C4-2B (cell line): ENCODE results near the gene FOXF2.

ENCODE experiments used
- H3K27ac ChIP-seq: fragments of 450-650 bp; 2 replicates; pipeline ENCODE4 v1.5.1; 2017
- ZFX ChIP-seq: fragments of 450-650 bp; IDR thresholded peaks from 2 replicates; pipeline ENCODE4 v1.6.1; 2017
- TF ChIP-seq, protein P1 (sequence below): fragments of 450-650 bp; conservative IDR thresholded peaks from 2 replicates; pipeline ENCODE4 v1.5.1; 2017; ENCODE audit warnings: mild to moderate bottlenecking

Gene FOXF2

DNA sequence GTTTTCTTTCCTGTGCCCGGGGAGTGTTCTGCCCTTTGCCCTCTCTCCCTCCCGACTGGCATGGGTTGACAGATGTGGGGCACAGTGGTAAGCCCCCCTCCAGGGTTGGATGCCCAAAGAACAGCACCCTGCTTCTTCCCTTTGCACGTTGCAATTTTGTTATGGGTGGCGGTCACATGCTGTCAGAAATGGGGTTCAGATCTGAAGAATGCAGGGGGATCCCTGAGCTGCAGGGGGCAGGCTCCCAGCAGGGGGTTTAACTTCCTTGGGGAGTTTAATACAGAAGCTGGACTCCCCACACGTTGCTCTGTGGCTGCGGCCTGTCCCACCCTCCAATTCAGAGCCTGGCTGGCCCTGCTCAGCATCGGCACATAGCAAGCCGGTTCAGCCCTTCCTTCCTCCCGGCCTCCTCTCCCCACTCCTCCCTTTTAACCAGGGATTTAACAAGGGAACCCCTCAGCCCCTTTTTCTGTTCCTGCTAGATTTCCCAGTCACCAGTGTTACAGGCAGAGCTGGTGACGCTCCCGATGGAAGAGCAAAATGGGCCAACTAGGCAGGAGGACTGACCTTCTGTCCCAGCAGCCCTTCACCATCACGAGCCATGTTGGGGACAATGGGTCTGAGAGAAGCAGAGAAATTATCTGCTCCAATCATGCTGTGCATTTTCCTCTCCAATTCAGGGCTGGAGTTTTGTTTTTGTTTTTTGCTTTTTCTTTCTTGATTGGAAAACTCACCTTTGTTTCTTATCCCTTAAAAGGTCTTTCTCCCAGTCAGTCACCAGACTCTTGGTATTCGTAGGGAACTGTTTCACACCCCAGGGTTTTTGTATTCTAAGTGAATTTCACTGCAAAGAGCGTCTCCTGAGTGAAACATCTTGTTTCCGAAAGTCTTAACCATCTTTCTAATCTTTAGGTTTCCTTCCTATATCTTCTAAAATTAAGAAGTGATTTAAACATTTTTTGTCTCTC lies 6.8 kb downstream of the FOXF2 start:
- no peak for TF ChIP-seq ZFX
- TF ChIP-seq, protein P1, sequence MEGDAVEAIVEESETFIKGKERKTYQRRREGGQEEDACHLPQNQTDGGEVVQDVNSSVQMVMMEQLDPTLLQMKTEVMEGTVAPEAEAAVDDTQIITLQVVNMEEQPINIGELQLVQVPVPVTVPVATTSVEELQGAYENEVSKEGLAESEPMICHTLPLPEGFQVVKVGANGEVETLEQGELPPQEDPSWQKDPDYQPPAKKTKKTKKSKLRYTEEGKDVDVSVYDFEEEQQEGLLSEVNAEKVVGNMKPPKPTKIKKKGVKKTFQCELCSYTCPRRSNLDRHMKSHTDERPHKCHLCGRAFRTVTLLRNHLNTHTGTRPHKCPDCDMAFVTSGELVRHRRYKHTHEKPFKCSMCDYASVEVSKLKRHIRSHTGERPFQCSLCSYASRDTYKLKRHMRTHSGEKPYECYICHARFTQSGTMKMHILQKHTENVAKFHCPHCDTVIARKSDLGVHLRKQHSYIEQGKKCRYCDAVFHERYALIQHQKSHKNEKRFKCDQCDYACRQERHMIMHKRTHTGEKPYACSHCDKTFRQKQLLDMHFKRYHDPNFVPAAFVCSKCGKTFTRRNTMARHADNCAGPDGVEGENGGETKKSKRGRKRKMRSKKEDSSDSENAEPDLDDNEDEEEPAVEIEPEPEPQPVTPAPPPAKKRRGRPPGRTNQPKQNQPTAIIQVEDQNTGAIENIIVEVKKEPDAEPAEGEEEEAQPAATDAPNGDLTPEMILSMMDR, result no peak
- H3K27ac ChIP-seq, result no peak overlapping the region

DNA sequence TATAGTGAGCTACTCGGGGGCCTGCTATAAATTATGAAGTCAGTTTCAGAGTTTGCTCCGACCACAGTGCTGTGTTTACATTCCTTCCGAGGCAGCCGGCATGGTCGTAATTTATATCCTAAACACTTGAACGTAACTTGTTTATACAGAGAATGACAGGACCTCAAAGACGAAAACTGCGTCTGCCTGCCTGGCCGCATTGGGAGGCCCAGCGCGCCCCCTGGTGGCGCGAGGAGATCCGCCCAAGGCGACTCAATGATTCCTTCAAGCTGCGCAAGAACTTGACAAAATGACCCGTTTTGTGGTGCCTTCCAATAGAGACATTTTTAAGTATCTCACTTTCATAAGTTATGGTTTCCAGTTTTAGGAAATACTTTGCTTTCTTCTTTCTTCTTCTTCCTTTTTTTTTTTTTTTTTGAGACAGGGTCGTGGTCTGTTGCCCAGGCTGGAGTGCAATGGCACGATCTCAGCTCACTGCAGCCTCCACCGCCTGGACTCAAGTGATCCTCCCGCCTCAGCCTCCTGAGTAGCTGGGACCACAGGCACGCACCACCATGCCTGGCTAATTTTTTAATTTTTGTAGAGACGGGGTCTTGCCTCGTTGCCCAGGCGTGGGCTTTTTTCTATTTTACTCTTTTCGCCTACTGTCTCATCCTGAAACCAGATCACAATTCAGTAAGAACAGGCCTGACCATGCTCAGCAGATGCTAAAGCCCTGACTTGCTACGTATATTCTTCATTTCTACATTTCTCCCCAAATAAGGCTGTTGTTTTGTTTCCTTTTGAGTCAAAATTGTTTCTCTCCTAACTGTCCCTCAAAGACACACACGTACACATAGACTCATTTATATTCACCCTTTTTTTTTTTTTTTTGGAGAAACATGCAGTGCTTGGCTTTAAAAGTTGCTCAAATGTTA lies 7.8 kb downstream of the FOXF2 start:
- no peak overlapping the region for H3K27ac ChIP-seq
- TF ChIP-seq, protein P1, result peak; percentile 99
- no peak for TF ChIP-seq ZFX

DNA sequence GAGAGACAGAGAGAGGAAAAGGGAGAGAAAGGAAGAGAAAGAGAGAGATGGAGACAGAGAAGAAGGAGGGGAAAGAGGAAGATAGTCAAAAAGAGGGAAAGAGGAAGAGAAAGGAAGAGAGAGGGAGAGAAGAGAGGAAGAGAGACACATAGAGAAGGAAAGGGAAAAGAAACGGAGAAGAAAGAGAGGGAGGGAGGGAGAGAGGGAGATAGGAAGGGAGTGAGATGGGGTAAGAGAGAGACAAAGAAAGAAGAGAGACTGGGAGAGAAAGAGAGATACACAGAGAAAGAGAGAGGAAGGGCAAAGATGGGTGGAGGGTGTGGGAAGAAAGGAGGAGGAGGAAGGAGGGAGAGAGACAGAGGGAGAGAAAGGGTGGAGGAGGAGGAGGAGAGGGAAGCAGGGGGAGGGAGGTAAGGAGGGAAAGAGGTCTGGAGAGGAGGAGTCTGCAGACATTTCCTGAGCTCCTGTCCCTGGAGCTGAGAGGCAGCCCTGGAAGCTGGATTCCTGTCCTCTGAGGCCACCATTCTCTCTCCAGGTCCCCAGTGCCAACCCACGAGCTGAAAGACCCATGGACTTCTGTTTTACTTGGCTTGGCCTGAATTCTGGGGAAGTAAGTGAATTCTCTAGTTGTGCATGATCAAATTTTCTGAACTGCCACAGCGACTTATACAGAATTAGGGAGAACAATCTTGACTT lies 9.9 kb downstream of the FOXF2 start:
- TF ChIP-seq ZFX, result no peak
- TF ChIP-seq, protein P1, result no peak
- H3K27ac ChIP-seq, result no peak overlapping the region

DNA sequence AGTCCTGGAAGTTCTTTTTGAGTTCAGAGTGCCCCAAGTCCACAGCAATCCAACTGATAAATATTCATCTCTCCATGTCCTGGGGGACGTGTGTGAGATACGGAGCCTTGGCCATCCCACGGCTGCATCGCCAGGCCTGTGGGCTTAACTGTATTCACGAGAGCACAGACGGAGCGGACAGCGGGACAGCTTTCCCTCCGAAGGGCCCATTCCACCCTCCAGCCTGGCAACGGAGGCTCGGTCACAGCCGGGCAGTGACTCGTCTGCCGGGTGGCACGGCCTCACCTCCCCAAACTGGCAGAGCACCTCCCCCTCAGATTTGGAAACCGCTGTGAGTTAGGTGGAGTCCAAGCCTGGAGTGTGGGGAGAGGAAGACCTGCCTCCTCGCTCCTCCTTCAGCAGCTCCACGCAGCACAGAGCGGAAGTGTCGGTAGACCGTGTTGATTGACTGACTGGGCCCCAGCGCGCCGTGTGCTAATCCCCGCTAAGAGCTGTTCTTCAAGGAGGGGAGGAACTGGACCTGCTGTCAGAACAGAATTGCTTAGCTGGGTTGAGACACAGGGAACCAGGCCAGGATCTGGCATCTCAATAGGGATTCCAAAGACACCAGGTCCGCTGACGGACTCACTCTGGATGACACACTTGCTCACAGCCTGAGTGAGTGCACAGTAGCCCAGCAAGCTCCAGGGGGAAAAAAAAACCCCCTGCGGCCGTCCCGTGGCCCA lies 10.9 kb downstream of the FOXF2 start:
- H3K27ac ChIP-seq, result no peak overlapping the region
- TF ChIP-seq, protein P1, result no peak
- no peak for TF ChIP-seq ZFX

DNA sequence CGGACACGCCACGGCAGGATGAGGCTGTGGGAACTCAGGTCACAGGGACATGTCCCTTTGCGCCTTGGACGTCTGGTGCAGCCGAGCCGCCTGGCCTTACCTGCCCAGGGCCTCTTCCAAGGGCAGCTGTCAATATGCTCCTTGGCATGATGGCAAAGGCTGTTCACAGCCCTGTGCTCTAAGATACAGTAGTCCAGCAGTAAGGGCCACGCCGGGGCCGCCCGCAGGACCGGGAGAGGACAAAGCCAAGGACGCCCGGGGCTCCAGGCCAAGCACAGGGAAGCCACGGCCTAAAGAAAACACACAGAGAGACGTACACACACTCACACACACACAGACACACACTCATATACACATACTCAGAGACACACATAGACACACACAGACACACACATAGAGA lies 13.0 kb downstream of the FOXF2 start:
- TF ChIP-seq, protein P1, result no peak
- TF ChIP-seq ZFX, result no peak
- H3K27ac ChIP-seq, result no peak overlapping the region

DNA sequence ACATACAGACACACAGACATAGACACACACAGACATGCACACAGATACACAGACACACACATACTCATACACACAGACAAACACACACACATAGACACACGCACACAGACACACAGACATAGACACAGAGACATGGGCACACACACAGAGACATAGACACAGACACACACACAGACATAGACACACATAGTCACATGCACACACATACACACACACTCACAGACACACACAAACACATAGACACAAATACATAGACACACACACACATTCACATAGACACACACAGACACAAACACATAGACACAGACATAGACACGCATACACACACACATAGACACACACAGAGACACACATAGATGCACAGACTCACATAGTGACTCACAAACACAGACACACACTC lies 13.5 kb downstream of the FOXF2 start:
- TF ChIP-seq, protein P1, result no peak
- TF ChIP-seq ZFX, result no peak
- H3K27ac ChIP-seq, result no peak overlapping the region
